Measurements from ENCODE around the gene KIF19.

DNA sequence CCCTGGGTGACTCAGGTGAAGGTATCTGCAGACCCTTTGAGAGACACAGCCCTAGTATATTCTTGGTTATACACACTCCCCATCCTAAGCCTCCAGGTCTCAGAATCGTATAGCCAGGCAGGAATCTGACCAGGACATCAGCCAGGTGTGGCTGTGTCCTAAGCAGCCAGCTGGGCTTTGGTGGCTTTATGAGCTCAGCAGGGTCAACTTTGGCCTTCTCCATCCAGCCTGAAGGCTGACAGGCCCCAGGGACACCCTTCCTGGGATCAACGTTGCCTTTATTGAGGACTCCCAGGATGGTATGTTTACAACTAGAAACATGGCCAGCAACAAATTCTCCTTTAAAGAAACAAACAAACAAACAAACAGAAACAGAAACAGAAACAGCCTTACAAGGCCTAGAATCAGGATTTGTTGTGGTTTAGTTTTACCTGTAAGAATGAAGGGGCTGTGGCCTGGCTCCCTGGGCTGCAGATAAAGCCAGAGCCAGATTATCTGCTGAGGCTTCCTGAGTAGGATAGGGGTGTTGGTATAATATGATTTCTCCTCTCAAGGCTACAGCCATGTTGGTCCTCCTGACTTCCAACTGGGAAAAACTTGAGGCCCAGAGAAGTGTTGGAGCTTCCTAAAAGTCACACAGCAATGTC lies 8.5 kb downstream of the KIF19 start:
- TF ChIP-seq, protein P1, sequence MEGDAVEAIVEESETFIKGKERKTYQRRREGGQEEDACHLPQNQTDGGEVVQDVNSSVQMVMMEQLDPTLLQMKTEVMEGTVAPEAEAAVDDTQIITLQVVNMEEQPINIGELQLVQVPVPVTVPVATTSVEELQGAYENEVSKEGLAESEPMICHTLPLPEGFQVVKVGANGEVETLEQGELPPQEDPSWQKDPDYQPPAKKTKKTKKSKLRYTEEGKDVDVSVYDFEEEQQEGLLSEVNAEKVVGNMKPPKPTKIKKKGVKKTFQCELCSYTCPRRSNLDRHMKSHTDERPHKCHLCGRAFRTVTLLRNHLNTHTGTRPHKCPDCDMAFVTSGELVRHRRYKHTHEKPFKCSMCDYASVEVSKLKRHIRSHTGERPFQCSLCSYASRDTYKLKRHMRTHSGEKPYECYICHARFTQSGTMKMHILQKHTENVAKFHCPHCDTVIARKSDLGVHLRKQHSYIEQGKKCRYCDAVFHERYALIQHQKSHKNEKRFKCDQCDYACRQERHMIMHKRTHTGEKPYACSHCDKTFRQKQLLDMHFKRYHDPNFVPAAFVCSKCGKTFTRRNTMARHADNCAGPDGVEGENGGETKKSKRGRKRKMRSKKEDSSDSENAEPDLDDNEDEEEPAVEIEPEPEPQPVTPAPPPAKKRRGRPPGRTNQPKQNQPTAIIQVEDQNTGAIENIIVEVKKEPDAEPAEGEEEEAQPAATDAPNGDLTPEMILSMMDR (IDR thresholded peaks at IDR 0.05) = no peak
- no peak for TF ChIP-seq POLR2A (IDR thresholded peaks at IDR 0.05)

Data from uterus (tissue), 2 donors.